Uterus (tissue), 2 donors: ENCODE data around the gene SMCO2.

Experiments used
- POLR2A ChIP-seq, 2 donors: fragments of 450-650 bp; IDR thresholded peaks; one replicate each; pipeline ENCODE4 v1.6.1; 2016; ENCODE audit warnings: antibody characterized with exemption in 2 of 2, mild to moderate bottlenecking in 1 of 2, moderate library complexity in 1 of 2
- TF ChIP-seq, protein P1 (sequence below), 4 experiments: fragments of 200-600 bp in 2 of 4; fragments of 450-650 bp in 2 of 4; sonication (generic) in 2 of 4; IDR thresholded peaks; one replicate each; pipeline ENCODE4 v1.5.1; 2016 to 2019; ENCODE audit warnings: antibody characterized with exemption in 4 of 4, mild to moderate bottlenecking in 2 of 4, moderate library complexity in 1 of 4

DNA sequence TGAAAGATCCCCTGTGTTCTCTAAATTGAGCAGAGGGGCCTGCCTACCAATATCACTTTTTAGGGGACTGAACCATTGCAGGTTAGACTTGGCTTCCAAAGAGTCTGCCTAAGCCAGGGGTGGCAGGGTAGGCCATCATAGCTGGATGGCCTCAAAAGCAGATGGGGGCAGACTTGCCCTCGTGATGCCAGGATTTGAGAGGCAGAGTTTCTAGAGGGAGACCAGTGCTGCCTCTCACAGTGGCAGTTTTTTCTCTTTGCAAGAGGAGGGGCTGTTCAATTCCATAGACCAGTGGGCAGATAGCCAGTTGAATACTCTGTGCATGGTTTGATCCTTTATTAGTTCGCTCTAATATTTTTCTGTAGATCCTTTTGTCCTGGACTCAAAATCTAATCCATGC lies 23.8 kb upstream of the SMCO2 start:
- TF ChIP-seq, protein P1, sequence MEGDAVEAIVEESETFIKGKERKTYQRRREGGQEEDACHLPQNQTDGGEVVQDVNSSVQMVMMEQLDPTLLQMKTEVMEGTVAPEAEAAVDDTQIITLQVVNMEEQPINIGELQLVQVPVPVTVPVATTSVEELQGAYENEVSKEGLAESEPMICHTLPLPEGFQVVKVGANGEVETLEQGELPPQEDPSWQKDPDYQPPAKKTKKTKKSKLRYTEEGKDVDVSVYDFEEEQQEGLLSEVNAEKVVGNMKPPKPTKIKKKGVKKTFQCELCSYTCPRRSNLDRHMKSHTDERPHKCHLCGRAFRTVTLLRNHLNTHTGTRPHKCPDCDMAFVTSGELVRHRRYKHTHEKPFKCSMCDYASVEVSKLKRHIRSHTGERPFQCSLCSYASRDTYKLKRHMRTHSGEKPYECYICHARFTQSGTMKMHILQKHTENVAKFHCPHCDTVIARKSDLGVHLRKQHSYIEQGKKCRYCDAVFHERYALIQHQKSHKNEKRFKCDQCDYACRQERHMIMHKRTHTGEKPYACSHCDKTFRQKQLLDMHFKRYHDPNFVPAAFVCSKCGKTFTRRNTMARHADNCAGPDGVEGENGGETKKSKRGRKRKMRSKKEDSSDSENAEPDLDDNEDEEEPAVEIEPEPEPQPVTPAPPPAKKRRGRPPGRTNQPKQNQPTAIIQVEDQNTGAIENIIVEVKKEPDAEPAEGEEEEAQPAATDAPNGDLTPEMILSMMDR (IDR thresholded peaks at IDR 0.05): no peak
- TF ChIP-seq POLR2A (IDR thresholded peaks at IDR 0.05): no peak
